ENCODE data around the gene XYLT1. TPM values are rescaled to one million over a fixed set of nuclear protein-coding genes. Genes with fewer than 3 reads are reported as not detected.

Gene XYLT1
- total and polyA plus RNA-seq, 2 of the 8 experiments (the other 6 are each of a cell fraction or from before 2014, with no cell fraction given), result 6.6 to 25.4 TPM

DNA sequence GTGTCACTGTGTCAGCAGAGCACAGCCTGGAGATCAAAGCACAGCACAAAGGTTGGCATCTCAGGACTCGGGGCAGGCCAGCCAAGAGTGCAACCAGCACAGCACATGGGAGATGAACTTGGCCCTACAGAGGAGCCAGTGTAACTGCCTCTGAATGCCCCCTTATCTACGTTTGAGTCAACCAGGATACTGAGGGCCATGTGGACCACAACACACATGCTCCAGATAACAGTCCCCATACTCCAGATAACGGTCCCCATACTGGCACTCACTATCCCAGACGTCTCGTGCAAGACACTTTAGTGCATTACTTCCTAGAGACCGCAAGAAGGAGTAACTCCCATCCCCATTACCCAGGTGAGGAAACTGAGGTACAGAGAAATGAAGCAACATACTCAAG lies 88.2 kb downstream of the XYLT1 start:
- Histone ChIP-seq H3K79me1 (ENCODE audit: low read depth, low read length) (peaks cover 4% of the 10 kb centered on the region; the same call in 1 of the 2 replicates), H4K8ac (ENCODE audit: extremely low read depth, insufficient read depth, low read length) (no peak overlapping the region), H4K5ac (ENCODE audit: insufficient read length, low read depth, low read length) (no peak overlapping the region), H2BK120ac (replicated peaks; ENCODE audit: low read depth, low read length) (peak overlapping the region; percentile 40), H4K20me1 (replicated peaks in 1 of 2; ENCODE audit: control insufficient read depth in 1 of 2, insufficient read depth in 2 of 2, low read length in 2 of 2) (no peaks in the 10 kb centered on the region), H3K56ac (replicated peaks; ENCODE audit: insufficient read length, low read depth, low read length) (no peak overlapping the region), H2BK20ac (ENCODE audit: low read length) (no peak overlapping the region), H2AK5ac (ENCODE audit: low read depth, low read length) (peak overlapping the region; percentile 83; the same call in 1 of the 2 replicates), H3K79me2 (ENCODE audit: control insufficient read depth in 1 of 2, insufficient read depth in 2 of 2, low read length in 2 of 2) (peaks cover 0 to 33% of the 10 kb centered on the region in 2 experiments; a peak in 3 of 4 replicates), H3K18ac (ENCODE audit: extremely low read depth, low read length) (peak overlapping the region; percentile 76; the same call in 1 of the 2 replicates), H3K27me3 (replicated peaks in 1 of 4; ENCODE audit: control insufficient read depth in 3 of 4, extremely low read depth in 1 of 4, insufficient read depth in 3 of 4, low read length in 3 of 4) (no peaks in the 10 kb centered on the region), H3K4me2 (ENCODE audit: insufficient read depth in 1 of 2, low read depth in 2 of 2, low read length in 2 of 2) (peak overlapping the region in 1 of 2 experiments; percentile 35; a peak in 1 of 4 replicates), H3K9me3 (ENCODE audit: insufficient read depth in 2 of 2, low read depth in 1 of 2, low read length in 1 of 2) (no peaks in the 10 kb centered on the region), H3K14ac (ENCODE audit: insufficient read length) (no peak overlapping the region), H2AFZ (ENCODE audit: low read length) (no peak overlapping the region), H3K36me3 (ENCODE audit: control insufficient read depth in 2 of 4, insufficient read depth in 4 of 4, low read length in 3 of 4) (no peaks in the 10 kb centered on the region), H3K4me3 (ENCODE audit: extremely low read depth in 1 of 4, insufficient read depth in 2 of 4, low read depth in 3 of 4, low read length in 4 of 4) (no peak overlapping the region), H4K91ac (replicated peaks; ENCODE audit: insufficient read length, low read length) (peak overlapping the region; percentile 85), H3K4me1 (replicated peaks in 1 of 4; ENCODE audit: control insufficient read depth in 3 of 4, insufficient read depth in 4 of 4, low read length in 3 of 4) (peaks cover 9 to 41% (median 35%) of the 10 kb centered on the region in 4 experiments), H2BK5ac (ENCODE audit: low read depth, low read length) (peak overlapping the region; percentile 93; the same call in 1 of the 2 replicates), H3K4ac (replicated peaks; ENCODE audit: insufficient read length, low read depth, low read length) (no peak overlapping the region), H3K23me2 (ENCODE audit: low read depth, low read length) (no peaks in the 10 kb centered on the region; the same call in 1 of the 2 replicates), H2BK15ac (ENCODE audit: low read length) (peak overlapping the region; percentile 47; the same call in 1 of the 2 replicates), H3K9ac (replicated peaks in 1 of 4; ENCODE audit: extremely low read depth in 1 of 4, low read depth in 3 of 4, low read length in 3 of 4) (no peak overlapping the region), H2BK12ac (ENCODE audit: low read depth, low read length) (peak overlapping the region; percentile 81), H3K27ac (ENCODE audit: low read depth, low read length) (no peak overlapping the region), H3K23ac (ENCODE audit: insufficient read length) (no peak overlapping the region)
- 98% methylated on average over 6 of the region's 6 CpGs; no CpG with 5 or more reads in 1 of the 2 experiments for WGBS, 2 experiments (ENCODE audit: extremely low coverage in 1 of 2, insufficient coverage in 1 of 2, insufficient read length in 1 of 2, insufficient replicate concordance in 2 of 2, low coverage in 1 of 2, low lambda C conversion rate in 2 of 2, missing lambda C conversion rate in 1 of 2)
- ChIA-PET CTCF (ENCODE audit: partially characterized antibody) (interaction anchor here (1.0 kb wide), 1 partner anchor 33 kb away, joined by 3 read pairs; no protein-coding TSS in a partner anchor), POLR2A (ENCODE audit: partially characterized antibody) (interaction anchor here (0.6 kb wide), 1 partner anchor 41 kb away, joined by 3 read pairs; no protein-coding TSS in a partner anchor)
- no peak for DNase-seq (ENCODE audit: low read depth in 1 of 2, low spot score in 2 of 2)
- no peak for FAIRE-seq

Data from H1 (cell line).